Activated CD4-positive, CD25-positive, alpha-beta regulatory T cell treated with anti-CD3 and anti-CD28 coated beads, Interleukin-2, amount 50 U/mL, for 72 hours (primary cell): ENCODE results near the gene ATP6AP2.
"Not testable (repeated sequence)": the region's sequence is repeated elsewhere in the genome, so short reads cannot be mapped to it uniquely, and the experiment has no call there.

ENCODE experiments used
- DNase-seq: peaks from one replicate; pipeline ENCODE4 v3.0.0; 2021

The ATP6AP2 gene, protein sequence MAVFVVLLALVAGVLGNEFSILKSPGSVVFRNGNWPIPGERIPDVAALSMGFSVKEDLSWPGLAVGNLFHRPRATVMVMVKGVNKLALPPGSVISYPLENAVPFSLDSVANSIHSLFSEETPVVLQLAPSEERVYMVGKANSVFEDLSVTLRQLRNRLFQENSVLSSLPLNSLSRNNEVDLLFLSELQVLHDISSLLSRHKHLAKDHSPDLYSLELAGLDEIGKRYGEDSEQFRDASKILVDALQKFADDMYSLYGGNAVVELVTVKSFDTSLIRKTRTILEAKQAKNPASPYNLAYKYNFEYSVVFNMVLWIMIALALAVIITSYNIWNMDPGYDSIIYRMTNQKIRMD

DNA sequence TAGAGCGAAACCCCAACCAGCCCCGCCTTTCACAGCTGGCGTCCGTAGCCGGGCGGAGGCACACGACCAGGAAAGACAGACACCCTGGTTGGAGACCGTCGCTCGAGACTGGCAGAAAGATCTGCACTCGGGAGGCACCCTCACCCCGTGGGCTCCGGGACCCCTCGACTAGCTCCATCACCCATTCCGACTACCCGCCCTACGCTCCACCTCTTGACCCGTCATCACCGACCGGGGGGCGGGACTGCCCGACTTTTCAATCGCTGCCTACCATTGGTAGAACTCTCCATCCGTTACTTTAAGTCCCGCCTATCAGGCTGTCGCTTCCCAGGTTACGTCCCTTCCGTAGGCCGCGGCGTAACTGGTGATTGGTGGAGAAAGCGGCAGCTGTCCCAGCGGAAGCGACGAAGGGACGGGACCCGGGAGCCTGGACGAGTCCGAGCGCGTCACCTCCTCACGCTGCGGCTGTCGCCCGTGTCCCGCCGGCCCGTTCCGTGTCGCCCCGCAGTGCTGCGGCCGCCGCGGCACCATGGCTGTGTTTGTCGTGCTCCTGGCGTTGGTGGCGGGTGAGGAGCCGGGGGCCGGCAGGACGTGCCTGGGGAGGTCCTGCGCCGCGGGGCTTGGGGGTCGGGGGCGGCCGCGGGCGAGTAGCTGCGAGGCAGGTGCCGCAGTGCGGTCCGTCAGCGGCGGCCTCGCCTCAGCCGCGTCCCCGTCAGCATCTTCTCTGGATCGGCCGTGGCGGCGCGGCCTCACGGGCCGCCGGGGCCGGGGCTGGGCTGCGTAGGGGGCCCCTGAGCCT, at the start of gene ATP6AP2:
Gene ATP6AP2 (plus strand): TSS at position 434 of the 799 bp plus-strand sequence. CDS start 96 bp downstream, at position 530.
- DNase-seq, result peak; percentile 81

DNA sequence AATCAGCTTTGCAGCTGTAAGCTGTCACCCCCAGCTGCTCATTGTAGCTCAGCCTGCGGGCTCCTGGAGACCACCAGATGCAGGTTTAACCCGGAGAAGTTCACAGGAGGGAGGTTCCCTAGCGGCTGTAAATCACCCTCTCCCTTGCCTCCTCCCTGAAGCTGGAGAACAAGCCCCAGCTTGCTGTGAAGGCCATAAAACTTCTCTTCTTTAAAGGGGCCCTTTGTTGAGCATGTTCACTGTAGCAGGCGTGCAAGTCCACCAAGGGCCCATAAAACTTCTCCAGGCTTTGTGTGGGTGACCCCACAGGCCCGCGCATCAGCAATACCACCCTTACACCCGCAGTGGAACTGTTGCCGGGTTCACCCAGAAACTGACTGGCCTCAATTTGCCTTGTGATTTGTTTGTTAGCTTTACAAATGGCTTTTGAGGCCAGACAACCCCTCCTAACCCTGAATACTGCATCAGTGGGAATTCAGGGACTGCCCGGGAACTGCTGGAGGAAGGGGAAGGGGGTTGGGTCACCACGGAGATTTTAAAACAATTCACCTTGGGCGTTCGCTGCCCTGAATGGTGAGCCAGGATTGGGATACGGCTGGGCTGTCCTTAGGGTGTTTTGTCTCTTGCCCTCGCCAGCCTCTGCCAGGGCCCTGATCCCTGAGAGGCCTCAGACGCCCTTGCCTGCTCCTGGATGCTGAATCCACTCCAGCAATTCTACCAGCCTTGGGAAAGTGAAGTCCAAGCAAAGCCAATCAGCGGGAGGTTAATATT, 49.5 kb upstream of the ATP6AP2 start:
- DNase-seq, result no peak

DNA sequence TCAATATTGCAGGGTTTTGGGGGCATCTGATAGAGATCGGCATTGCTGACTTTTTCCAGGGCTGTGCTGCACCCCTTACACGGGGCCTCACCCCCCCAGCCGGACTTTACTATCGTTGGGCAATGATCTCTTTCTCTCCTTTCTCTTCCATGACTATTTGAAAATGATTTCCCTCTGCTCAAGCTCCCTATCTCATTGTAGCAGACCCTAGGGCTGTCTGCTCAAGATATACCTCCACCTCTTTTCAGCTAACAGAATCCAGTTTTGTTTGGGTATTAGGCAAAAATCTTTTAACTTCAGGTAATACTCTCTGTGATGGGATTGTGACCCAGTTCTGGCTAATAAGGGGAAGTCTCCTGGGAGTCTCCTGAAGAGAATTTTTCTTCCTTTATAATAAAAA, 43.5 kb upstream of the ATP6AP2 start:
- no peak for DNase-seq

DNA sequence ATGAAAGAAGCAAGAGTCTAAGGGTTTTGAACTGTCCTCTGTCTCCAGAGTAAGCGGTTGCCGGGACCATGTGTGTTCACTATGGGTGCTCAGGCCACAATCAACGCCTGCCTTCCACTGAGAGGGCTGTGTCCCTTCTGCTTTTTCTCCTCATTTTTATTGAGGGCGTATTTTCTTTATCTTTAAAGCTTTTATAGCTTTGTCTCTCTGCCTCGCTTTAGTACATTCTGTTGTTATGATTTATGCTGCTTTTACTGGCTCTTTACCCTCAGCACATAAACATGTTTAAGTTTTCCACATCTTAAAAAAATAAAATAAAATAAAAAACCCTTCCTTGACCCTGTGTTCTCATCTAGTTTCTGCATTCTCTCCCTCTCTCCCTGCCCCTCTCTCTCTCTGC, 42.4 kb upstream of the ATP6AP2 start:
- no peak for DNase-seq

DNA sequence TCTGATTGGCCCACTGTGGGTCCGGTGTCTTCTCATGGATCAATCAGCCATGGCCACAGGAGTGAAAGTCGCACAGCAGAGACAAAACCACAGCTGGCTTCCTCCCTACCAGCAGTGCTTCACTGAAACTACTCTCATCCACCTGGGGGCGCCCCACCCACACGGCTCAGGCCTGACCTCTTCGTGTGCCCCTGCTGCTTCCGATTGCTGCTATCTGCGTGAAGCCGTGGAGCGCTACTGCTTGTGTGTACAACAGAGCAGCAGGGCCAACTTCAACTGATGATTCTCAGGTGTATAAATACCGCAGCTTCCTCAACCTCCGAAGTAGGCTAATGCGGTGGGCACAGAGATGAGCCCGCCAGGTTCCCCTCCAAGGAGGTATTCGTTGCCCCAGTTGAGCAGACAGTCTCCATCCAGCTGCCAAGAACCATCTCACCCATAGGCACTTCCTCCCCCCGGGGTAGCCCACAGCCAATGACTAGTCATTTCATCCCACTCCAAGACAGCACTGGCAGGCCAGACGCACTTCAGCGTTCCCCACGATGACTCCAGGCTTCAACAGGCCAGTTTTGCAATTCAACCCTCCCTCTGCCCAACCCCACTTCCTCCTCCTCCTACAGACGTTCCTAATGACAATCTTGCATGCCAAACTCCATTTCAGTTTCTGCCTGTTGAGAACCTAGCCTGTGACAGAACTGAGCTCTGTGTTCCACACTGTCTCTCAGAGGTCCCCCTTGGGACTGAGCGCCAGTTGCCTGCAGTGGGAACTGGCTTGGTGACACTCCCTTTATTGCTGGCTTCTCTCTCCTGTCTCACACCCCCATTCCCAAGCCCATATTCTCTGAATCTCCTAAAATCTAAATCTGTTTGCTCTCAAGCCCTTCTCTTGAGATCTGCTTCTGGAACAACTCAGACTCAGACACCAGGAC, 41.3 kb upstream of the ATP6AP2 start:
- DNase-seq, result peak; percentile 69

DNA sequence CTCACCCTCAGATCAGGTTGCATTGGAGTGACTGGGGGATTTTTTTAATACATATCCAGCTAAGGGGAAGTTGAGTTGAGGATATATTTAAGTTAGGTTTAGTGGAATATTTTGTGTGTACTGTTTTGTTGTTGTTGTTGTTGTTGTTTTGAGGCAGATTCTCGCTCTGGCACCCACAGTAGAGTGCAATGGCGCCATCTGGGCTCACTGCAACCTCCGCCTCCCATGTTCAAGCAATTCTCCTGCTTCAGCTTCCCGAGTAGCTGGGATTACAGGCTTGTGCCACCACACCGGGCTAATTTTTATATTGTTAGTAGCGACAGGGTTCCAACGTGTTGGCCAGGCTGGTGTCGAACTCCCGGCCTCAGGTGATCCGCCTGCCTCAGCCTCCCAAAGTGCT, 38.6 kb upstream of the ATP6AP2 start:
- no peak for DNase-seq

DNA sequence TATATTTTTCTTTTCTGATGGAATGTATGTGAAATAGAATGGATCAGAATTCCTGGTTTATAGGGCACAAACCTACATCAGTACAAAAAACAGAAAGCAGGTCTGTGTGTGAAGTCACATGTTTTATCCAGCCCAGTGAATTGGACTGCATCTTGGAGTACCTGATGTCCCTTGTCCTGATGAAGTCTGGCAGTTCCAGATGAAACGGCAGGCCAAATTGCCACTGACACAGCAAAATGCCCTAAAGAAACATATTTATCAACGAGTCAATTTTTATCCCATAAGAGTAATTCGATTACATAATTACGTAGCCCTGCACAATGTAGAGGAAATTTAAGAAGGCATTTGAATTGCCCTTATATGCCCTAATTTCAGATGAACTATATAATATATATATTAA, 37.8 kb upstream of the ATP6AP2 start:
- no peak for DNase-seq

DNA sequence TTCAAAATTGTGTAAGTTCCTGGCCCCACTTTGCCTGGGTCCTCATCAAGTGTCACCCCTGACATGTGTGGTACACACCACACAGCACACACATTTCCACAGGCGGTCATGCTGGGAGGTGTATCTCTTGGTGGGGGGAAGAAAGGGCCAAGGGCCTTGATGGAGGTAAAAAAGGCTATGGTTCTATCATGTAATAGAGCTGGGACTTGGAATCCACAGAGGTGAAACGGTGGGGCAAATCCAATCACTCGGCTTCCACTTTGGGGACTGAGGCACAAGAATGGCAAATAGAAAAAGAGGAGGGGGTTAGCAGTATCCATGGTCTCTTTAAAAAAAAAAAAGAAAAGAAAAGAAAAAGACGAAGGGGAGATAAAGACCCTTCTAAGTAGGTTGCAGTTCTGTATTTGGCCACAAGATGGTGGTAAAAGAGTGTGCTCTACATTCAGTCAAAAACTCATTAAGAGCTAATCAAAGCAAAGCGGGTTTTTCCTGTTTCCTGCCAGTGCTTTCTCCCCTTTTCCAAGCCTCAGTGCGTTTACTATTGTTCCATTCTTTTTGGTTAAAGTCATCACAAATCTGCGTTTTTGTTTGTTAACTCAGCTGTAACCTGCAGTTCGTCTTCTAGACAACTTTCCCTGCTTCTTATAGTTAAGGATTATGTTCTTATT, 37.0 kb upstream of the ATP6AP2 start:
- DNase-seq, result no peak

DNA sequence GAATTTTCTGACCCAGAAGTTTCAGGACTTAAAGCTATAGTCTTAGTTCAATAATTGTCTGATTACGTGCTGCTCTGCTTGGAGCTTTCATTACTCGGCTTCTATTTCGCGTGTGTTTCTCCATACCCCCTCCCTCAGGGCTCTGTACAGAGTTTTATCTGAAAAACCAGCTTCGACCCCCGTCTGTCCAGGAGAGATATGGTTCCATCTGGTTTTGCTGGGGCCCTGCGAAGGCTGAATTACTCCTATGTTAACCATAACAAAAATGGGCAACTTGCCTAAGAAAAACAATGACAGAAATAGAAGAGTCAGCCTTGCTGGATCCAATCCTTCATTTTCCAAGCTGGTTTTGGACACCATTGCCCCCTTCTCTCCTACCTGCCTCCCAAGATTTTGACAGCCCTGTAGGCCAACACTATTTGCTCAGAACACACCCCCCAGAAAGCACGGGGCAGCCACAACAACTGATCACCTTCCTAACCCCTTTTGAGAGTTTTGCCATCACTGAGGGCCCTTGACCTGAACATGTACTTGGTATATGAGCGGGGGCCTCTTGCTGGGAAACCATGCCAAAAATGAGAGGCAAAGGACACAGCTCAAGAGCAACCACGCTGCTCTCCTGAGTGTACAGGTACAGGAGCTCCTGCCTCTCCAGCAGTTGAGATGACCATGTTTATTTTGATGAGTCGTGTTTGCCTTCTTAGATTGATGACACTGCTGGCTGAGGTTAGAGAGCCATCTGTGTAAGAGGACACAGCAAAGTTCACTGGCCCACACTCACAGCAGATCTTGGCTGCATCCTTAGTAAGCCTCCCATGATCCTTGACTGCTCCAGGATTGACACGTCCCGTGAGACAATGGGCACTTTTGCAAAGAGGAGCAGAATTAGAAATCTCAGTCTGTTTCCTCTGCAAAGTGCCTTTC, 36.2 kb upstream of the ATP6AP2 start:
- no peak for DNase-seq

DNA sequence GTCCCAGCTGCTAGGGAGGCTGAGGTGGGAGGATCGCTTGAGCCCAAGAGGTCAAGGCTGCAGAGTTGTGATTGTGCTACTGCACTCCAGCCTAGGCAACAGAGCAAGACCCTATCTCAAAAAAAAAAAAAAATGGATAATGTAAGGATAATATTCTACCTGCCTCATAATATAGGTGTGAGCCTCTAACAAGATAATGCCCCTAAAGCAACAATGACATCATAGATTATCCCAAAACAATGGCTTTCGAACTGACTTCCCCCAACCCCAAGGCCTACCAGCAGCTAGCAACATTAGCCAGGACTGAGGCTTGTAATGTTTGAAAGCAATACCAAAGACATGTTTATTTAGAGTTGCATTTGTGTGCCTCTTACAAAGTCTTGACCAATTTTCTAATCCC, 33.9 kb upstream of the ATP6AP2 start:
- no peak for DNase-seq

DNA sequence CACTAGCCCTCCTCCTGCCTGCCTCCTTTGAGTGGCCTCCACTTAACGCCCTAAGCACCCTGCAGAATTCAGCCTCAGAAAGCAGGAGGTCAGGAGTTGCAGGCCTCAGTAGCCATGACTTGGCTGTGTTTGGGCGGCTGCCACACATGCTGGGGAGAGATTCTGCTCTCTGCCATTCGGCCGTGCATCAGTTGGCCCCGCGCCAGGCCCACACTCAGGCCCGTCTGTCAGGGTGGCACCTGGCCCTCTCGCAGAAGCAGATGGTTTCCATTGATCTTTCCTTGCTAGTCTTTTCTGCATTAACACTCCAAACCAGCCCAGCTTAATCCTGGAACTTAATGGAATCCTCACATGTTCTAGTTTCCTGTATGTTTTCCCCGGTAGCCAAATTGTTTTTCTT, 30.7 kb upstream of the ATP6AP2 start:
- no peak for DNase-seq

DNA sequence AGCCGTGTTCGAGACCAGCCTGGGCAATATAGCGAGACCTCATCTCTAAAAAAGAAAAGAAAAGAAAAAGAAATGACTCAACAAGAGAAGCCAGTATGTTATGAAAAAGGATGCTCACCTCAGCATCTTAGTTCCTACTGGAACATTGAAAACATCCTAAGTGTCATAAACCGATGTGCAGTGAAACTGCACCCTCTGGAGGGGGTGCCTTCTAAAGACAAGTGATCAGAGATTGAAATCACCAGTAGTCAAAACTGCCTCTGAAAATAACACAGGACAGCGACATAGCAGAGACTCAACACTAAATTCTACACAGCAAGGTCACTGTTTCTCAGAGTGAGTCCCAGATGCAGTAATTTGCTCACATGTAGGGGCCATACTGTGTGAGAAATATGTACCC, 28.0 kb upstream of the ATP6AP2 start:
- DNase-seq, result no peak

DNA sequence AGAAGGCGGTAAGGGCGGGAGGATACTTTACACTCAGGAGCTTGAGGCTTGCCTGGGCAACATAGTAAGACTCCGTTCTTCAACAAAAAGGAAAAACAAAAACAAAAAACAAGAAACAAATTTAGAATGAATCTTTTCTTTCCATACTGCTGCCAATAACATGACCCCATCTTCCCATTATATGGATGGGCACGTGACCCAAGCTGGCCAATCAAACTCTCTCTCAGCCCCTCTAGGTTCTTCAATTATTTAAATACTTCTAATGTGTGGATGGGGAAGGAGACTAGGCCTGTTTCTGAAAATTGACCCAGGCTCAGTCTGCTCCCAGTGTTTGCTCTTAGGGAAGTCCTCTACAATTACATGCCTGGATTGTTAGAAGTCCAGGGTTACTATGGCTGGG, 22.2 kb upstream of the ATP6AP2 start:
- no peak for DNase-seq

DNA sequence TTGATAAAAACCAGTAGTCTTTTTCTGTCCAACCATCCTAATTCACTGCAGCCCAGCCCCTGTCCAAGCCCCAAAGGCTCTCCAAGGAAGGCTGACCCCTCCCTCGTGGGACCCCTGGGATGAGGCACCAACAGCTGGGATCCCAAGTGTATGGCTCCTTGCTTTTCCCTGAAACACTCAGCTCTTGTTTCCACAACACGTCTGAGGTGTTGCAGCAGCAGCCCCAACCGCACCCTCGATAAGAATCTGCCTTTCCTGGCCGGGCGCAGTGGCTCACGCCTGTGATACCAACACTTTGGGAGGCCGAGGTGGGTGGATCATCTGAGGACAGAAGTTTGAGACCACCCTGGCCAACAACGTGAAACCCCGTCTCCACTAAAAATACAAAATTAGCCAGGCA, 17.0 kb upstream of the ATP6AP2 start:
- DNase-seq, result no peak

DNA sequence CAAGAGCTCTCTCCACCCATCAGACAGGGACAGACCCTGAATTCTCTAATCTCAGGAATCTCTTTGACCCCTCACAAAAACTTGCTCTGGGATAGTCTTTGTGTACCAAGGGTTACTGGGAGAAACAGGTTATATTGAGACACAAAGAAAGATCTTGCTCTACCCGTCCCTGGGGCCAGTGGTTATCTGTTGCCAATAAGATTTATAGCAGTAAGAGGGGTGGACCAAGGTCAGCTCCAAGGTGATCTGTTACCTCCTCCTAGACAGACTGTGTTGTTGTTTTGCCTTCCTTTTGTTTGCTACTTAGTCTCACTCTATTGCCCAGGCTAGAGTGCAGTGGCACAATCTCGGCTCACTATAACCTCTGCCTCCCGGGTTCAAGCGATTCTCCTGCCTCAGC, 16.3 kb upstream of the ATP6AP2 start:
- DNase-seq, result no peak

DNA sequence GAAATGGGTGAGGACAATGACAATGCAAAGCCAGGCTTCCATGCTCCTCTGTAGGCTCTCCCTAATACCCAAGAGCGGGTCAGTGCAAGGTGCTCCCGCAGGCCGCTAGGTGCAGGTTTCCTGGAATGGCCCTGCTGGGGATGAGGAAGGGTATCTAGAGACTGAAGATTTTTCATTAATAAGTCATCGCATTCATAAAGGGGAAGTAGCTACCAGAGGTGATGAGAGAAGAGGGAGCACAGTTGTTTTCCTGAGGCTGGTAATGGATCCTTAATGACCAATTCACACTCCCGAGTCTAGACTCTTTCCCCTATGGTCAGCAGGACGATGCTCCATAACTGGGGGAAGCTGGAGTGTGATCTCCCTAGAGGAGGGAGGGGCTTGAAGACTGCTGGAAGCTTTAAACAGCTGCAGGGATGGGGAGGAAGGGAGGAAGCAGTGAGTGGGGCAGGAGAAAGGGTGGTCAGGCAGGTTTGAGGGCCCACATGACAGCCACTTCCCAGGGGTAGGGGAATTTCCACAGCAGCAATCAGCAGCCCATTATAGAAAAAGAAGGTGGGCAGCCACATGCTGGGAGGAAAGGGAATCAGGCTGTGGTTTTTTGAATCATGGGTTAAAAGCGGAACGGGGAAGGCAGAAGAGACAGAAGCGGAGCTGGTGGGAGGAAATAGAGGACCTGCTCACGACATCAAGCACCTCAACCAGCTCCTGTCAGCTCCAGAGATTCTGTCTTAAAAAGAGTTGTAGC, 10.2 kb upstream of the ATP6AP2 start:
- no peak for DNase-seq

DNA sequence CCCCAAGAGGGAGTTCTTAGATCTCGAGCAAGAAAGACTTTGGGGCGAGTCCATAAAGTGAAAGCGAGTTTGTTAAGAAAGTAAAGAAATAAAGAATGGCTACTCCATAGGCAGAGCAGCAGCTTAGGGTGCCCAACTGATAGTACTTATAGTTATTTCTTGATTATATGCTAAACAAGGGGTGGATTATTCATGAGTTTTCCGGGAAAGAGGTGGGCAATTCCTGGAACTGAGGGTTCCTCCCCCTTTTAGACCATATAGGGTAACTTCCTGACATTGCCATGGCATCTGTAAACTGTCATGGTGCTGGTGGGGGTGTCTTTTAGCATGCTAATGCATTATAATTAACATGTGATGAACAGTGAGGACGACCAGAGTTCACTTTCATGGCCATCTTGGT, 9.6 kb upstream of the ATP6AP2 start:
- peak; percentile 38 for DNase-seq

DNA sequence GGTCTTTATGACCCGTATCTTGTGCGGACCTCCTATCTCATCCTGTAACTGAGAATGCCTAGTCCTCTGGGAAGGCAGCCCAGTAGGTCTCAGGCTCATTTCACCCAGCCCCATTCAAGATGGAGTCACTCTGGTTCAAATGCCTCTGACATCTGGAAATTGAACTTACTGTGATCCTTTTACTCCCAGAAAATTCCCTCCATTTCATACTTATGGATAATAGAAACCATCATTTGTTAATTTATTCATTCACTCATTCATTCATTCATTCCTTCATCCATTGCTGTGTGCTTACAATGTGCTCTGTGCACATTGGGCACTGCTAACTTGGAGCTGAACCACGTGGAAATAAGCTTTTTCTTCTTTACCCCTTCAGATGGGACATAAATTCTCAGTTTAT, 9.2 kb upstream of the ATP6AP2 start:
- DNase-seq, result no peak

DNA sequence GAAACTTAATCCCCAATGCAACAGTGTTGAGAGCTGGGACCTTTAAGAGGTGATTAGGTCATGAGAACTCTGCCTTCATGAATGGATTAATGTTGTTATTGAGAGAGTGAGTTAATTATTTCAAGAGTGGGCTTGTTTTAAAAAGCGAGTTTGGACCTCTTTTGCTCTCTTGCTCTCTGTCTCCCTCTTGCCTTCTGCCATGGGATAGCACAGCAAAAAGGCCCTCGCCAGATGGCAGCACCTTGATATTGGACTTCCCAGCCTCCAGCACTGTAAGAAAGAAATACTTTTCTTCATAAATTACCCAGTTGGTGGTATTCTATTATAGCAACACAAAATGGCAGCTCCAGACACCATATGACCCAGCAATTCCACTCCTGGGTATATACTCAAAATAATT, 7.0 kb upstream of the ATP6AP2 start:
- no peak for DNase-seq

DNA sequence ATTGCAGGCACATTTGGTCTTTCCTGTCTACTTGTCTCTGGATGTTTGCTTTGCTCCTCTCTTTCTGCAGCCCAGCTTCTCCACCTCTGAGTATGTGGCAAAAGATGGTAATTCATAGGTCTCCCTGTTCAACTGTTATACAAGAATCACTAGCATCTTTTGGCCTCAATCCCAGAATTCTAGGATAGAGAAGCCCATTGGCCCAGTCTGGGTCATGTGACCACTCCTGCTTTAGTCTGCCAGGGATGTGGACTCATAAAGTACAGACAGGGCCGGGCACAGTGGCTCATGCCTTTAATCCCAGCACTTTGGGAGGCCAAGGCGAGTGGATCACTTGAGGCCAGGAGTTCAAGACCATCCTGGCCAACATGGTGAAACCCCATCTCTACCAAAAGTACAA, 5.4 kb upstream of the ATP6AP2 start:
- not testable (repeated sequence) for DNase-seq
